Spleen (tissue), 7 donors: ENCODE measurements around the gene VEGFB.

Experiments used
- CTCF ChIP-seq, 11 experiments: fragments of 200-600 bp in 7 of 11; fragments of 450-650 bp in 4 of 11; sonication (generic) in 4 of 11; IDR thresholded peaks in 8 of 11; conservative IDR thresholded peaks in 3 of 11; 1 replicate in 7 of 11; 2 replicates in 4 of 11; pipeline versions ENCODE4 v1.4.0 to v1.8.0; 2016 to 2021; ENCODE audit warnings: antibody characterized with exemption in 11 of 11, inconsistent platforms in 4 of 11, mild to moderate bottlenecking in 1 of 11
- POLR2A ChIP-seq, 3 donors: fragments of 450-650 bp; IDR thresholded peaks; one replicate each; pipeline ENCODE4 v1.5.1; 2017; ENCODE audit warnings: antibody characterized with exemption in 3 of 3, mild to moderate bottlenecking in 1 of 3
- donor health status: DM: no; HTN: no; CAD: no; lungs with moderate emphysema.
- donor health status: DM: no; HTN: no; CAD: no.
- donor health status: DM: no; HTN: no; CAD: no.

- TF ChIP-seq POLR2A (IDR thresholded peaks at IDR 0.05) (no peak), CTCF (IDR thresholded peaks at IDR 0.05 in 8 of 11, conservative IDR thresholded peaks at IDR 0.05 in 3 of 11) (no peak)
These were observed 15.1 kb upstream of the VEGFB start for GRCh38 chr11:64219354-64219684.
